ENCODE measurements around the gene TWNK.

- no peak for TF ChIP-seq CTCF (IDR thresholded peaks at IDR 0.05; ENCODE audit: extremely low read depth in 1 of 2, insufficient read depth in 1 of 2, low read depth in 1 of 2, low read length in 2 of 2)
- no peak for TF ChIP-seq POLR2AphosphoS5 (IDR thresholded peaks at IDR 0.05; ENCODE audit: insufficient read depth, low read depth, low read length)
- TF ChIP-seq POLR2A (IDR thresholded peaks at IDR 0.05; ENCODE audit: low read depth, low read length): no peak
- TF ChIP-seq JUN (IDR thresholded peaks at IDR 0.05; ENCODE audit: borderline replicate concordance, insufficient read depth, insufficient read length, low read depth): no peak
- TF ChIP-seq MAX (IDR thresholded peaks at IDR 0.05; ENCODE audit: insufficient read depth, insufficient read length): no peak
Measured at GRCh38 chr10:101030496-101031127, 43.3 kb downstream of the TWNK start.
